ENCODE results near the gene QSER1. TPM values are rescaled to one million over a fixed set of nuclear protein-coding genes. Genes with fewer than 3 reads are reported as not detected.

QSER1 gene
- total and polyA plus RNA-seq, 11 donors = 2.1 to 25.3 (median 18.2) TPM

- TF ChIP-seq POLR2A (IDR thresholded peaks at IDR 0.05) = no peak
- TF ChIP-seq, protein P1, sequence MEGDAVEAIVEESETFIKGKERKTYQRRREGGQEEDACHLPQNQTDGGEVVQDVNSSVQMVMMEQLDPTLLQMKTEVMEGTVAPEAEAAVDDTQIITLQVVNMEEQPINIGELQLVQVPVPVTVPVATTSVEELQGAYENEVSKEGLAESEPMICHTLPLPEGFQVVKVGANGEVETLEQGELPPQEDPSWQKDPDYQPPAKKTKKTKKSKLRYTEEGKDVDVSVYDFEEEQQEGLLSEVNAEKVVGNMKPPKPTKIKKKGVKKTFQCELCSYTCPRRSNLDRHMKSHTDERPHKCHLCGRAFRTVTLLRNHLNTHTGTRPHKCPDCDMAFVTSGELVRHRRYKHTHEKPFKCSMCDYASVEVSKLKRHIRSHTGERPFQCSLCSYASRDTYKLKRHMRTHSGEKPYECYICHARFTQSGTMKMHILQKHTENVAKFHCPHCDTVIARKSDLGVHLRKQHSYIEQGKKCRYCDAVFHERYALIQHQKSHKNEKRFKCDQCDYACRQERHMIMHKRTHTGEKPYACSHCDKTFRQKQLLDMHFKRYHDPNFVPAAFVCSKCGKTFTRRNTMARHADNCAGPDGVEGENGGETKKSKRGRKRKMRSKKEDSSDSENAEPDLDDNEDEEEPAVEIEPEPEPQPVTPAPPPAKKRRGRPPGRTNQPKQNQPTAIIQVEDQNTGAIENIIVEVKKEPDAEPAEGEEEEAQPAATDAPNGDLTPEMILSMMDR (IDR thresholded peaks at IDR 0.05) = no peak
- 49 to 66% (median 50%) methylated on average over 1 of the region's 1 CpG for WGBS, 4 donors
Observed at GRCh38 chr11:32952421-32952820, 59.8 kb downstream of the QSER1 start.

DNA sequence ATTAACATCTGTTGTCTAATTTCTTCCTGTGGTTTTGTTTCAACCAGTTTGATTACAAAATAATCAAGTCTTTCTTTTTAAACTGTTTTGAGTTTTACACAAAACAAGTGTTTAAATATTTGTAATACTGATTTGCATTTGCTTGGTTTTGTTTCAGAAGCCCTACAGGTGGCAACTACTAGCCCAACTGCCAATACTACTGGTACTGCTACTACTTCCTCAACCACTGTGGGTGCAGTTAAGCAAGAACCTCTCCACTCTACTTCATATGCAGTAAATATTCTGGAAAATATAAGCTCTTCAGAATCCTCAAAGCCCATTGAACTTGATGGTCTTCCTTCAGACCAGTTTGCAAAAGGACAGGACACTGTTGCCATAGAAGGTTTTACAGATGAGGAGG is 61.1 kb downstream of the QSER1 start:
- ATAC-seq (no peak), DNase-seq (no peak)
- Histone ChIP-seq H3K9me3 (no peaks in the 10 kb centered on the region), H3K27ac (no peak overlapping the region), H3K27me3 (no peaks in the 10 kb centered on the region), H3K4me3 (no peak overlapping the region), H3K36me3 (peaks cover 0 to 50% (median 37%) of the 10 kb centered on the region in 9 donors), H3K4me1 (no peaks in the 10 kb centered on the region)
- TF ChIP-seq POLR2A (IDR thresholded peaks at IDR 0.05) = no peak
- intact Hi-C loops (cut with DNase I) = no loop called here

More at GRCh38 chr11:32952421-32952820, 59.8 kb downstream of the QSER1 start:
- H3K4me1 ChIP-seq = no peaks in the 10 kb centered on the region
- H3K9me3 ChIP-seq = peaks cover 0 to 12% (median 0%) of the 10 kb centered on the region in 12 donors
- H3K27me3 ChIP-seq = no peaks in the 10 kb centered on the region
- intact Hi-C loops (cut with DNase I) = no loop called here
- no peak for DNase-seq
- H3K36me3 ChIP-seq = peaks cover 0 to 38% (median 26%) of the 10 kb centered on the region in 9 donors
- H3K4me3 ChIP-seq = no peak overlapping the region
- ATAC-seq = no peak
- H3K27ac ChIP-seq = no peak overlapping the region

DNA sequence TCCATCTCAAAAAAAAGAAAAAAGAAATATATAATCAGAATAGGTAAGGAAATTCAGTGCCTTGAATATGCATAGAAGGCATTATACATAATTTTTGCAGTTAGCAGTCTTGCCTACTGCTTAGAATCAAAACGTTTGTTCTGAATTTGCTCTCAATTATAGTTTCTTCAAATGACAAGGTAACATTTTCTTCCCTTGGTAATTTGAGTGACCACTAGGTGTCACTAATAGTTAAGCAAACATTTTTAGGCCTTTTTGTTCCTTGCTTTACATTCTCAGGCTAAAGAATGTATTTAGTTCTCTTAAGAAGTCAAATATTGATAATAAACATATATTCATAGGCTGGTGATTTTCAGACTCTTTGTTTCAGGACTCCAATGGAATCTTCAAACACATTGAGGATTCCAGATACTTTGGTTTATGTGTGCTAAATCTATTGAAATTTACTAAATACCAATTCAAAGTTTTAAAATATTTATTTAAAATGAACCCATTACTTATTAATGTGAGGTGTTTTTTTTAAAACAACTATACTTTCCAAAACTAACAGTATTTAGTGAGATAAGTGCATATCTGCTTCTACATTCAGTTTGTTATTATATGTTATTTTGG is 68.0 kb downstream of the QSER1 start:
- ATAC-seq (no peak), DNase-seq (no peak)
- Histone ChIP-seq H3K9me3 (no peaks in the 10 kb centered on the region), H3K4me1 (peaks cover 0 to 4% (median 0%) of the 10 kb centered on the region in 12 donors), H3K4me3 (no peak overlapping the region), H3K36me3 (peaks cover 0 to 75% (median 56%) of the 10 kb centered on the region in 9 donors), H3K27ac (no peak overlapping the region), H3K27me3 (no peaks in the 10 kb centered on the region)
- TF ChIP-seq, protein P1 (IDR thresholded peaks at IDR 0.05) = peak; percentile 51 to 77 (median 66)
- TF ChIP-seq POLR2A (IDR thresholded peaks at IDR 0.05) = no peak
- WGBS, 4 donors = 4 to 9% (median 6%) methylated on average over 1 of the region's 1 CpG
- intact Hi-C loops (cut with DNase I) = loop anchor here (1.0 to 10.0 kb wide), 6 partner anchors 102 to 724 kb away; no protein-coding TSS in a partner anchor

GRCh38 chr11:32962016-32962415 is 69.4 kb downstream of the QSER1 start:
- Histone ChIP-seq H3K36me3 (peaks cover 0 to 73% (median 62%) of the 10 kb centered on the region in 9 donors), H3K27me3 (no peaks in the 10 kb centered on the region), H3K27ac (no peak overlapping the region), H3K4me3 (no peak overlapping the region), H3K4me1 (peaks cover 0 to 4% (median 0%) of the 10 kb centered on the region in 12 donors), H3K9me3 (no peaks in the 10 kb centered on the region)
- TF ChIP-seq, protein P1 (IDR thresholded peaks at IDR 0.05) = no peak
- TF ChIP-seq POLR2A (IDR thresholded peaks at IDR 0.05) = no peak
- intact Hi-C loops (cut with DNase I) = loop anchor here in 7 of 10 donors (5.0 to 10.0 kb wide), 4 partner anchors 100 to 723 kb away; no protein-coding TSS in a partner anchor
- no peak for DNase-seq
- WGBS, 4 donors = 93 to 98% (median 97%) methylated on average over 2 of the region's 2 CpGs
- ATAC-seq = no peak

Measured in heart left ventricle (tissue), 16 donors.